ENCODE results near the gene EP400. TPM values are rescaled to one million over a fixed set of nuclear protein-coding genes. Genes with fewer than 3 reads are reported as not detected.

EP400 gene
- total RNA-seq, 1 donor = 20.5 TPM

- Histone ChIP-seq H3K4me3 (ENCODE audit: low read length) (no peak overlapping the region), H3K27me3 (ENCODE audit: insufficient read depth, low read length) (no peaks in the 10 kb centered on the region), H3K9me3 (ENCODE audit: low read depth, low read length) (no peaks in the 10 kb centered on the region), H3K4me1 (ENCODE audit: insufficient read depth, low read length) (no peaks in the 10 kb centered on the region)
These were observed 40.5 kb upstream of the EP400 start for GRCh38 chr12:131909081-131909751.

- H3K27me3 ChIP-seq (ENCODE audit: insufficient read depth, low read length) = no peaks in the 10 kb centered on the region
- H3K4me3 ChIP-seq (ENCODE audit: low read length) = no peak overlapping the region
- no peaks in the 10 kb centered on the region for H3K4me1 ChIP-seq (ENCODE audit: insufficient read depth, low read length)
- H3K9me3 ChIP-seq (ENCODE audit: low read depth, low read length) = no peaks in the 10 kb centered on the region
These were observed 40.0 kb upstream of the EP400 start for GRCh38 chr12:131909752-131910219.

DNA sequence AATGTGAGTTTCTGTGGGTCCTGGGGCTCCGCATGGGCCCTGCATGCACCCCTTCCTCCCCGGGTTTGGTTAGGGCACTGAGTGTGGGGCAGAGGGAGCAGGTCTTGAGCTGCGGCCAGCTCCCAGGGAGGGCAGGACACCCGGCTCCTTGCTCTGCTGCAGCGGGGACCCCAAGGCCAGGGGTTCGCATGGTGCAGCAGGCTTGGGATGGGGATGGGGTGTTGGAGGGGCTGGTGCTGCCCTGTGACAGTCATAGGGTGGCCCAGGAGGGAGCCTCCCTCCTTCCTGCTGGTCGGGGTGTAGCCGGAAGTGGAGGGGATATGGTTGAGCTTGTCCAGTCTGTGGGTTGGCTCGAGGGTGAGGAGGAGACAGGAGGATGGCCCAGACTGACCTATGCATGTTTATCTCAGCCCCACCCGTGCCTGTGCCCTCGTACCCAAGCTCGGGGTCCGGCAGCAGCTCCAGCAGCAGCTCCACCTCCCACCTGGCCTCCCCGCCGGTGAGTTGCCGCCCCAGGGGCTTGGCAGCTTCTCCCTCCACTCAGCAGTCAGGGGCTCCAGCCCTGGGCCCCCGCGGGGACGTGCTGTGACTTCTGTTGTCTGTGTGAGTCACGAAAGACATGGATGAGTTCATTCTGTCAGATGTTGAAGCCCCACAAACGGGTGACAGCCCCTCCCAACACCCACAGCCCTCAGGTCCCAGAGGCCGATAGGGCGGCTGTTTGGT, 39.3 kb upstream of the EP400 start:
- Histone ChIP-seq H3K9me3 (ENCODE audit: low read depth, low read length) (no peaks in the 10 kb centered on the region), H3K27me3 (ENCODE audit: insufficient read depth, low read length) (no peaks in the 10 kb centered on the region), H3K4me3 (ENCODE audit: low read length) (no peak overlapping the region), H3K4me1 (ENCODE audit: insufficient read depth, low read length) (no peaks in the 10 kb centered on the region)

DNA sequence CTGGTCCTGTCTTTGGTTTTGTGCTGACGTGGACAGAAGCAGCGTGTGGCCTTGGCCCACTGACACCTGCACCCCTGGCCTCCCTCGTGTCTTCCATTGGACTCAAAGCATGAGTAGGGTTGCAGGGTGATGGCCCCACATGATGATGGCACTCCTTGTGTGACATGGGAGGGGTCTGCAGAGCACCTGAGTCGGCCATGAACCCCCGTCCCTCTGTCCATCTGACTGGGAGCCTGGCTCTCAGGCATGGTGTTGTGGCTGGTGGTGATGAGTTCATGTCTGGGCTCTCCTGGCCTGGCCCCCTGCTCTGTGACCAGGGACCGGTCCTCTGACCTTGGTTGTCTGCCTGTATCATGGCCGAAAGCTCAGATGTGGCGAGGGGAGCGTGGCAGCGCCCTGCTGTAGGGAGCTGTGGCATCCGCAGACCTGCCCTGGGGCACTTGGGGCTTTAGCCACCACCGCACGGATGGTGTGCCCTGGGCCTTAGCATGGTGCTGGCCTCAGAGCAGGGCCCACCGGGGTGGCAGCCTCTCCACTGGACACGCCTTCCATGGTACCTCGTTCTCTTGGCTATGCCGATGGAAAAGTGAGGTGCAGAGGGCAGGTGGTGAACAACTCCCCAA, 38.6 kb upstream of the EP400 start:
- no peaks in the 10 kb centered on the region for H3K4me1 ChIP-seq (ENCODE audit: insufficient read depth, low read length)
- H3K9me3 ChIP-seq (ENCODE audit: low read depth, low read length) = no peaks in the 10 kb centered on the region
- H3K27me3 ChIP-seq (ENCODE audit: insufficient read depth, low read length) = no peaks in the 10 kb centered on the region
- no peak overlapping the region for H3K4me3 ChIP-seq (ENCODE audit: low read length)

DNA sequence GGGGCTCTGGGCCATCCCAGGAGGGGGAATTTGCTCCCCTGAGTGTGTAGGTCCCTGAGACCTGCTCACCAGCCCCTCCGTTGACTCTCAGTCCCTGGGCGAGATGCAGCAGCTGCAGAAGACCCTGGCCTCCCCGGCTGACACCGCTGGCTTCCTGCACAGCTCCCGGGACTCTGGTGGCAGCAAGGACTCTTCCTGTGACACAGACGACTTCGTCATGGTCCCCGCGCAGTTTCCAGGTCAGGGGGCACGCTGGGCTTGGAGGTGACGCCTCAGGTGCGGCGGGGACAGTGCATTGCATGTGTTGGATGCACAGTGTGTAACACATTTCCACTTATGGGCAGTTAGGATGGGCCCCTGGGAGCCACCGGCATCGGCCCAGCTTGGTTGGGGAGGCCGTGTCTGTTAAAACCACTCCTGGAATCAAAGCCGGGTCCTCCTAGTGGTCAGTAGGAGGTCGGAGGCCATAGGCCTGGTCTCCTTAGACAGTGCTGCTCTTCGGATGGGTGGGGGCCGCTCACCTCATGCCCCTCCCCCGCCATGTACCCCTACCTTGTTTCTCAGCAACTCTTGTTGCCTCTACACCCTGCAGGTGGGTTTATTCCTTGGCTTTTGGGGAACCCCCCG, 37.8 kb upstream of the EP400 start:
- no peaks in the 10 kb centered on the region for H3K9me3 ChIP-seq (ENCODE audit: low read depth, low read length)
- no peaks in the 10 kb centered on the region for H3K27me3 ChIP-seq (ENCODE audit: insufficient read depth, low read length)
- H3K4me1 ChIP-seq (ENCODE audit: insufficient read depth, low read length) = no peaks in the 10 kb centered on the region
- H3K4me3 ChIP-seq (ENCODE audit: low read length) = no peak overlapping the region

DNA sequence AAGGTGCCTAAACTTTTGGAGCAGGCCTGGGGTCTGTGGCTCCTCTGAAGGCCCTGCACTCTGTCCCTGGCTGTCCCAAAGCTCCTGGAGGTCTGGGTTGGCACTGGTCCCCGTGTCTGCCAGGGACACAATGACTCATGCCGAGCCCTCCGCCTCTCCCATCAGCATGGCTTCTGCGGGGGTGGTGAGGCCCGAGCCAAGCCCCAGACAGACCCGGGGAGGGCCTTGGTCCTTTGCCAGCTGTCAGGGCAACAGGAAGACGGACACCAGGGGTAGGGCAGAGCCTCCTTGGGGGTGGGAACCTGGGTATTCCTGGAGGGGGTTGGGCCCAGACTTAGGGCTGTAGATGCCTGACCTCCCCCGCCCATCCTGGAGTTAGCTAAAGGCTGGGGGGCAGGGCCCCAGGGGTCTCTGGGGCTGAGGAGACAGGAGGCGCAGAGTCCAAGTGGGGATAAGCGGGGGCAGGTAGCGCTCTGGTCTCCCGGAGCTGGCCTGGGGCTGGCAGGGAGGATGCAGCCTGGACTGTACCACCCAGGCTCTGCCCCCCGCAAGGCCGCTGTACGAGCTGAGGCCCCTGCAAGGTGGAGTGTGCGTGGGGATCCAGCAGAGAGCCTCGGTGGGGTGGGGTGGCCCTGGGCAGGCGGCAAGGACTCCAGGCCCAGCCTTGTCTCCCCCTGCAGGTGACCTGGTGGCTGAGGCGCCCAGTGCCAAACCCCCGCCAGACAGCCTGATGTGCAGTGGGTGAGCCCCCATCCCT, 37.0 kb upstream of the EP400 start:
- no peaks in the 10 kb centered on the region for H3K4me1 ChIP-seq (ENCODE audit: insufficient read depth, low read length)
- H3K27me3 ChIP-seq (ENCODE audit: insufficient read depth, low read length) = no peaks in the 10 kb centered on the region
- no peak overlapping the region for H3K4me3 ChIP-seq (ENCODE audit: low read length)
- no peaks in the 10 kb centered on the region for H3K9me3 ChIP-seq (ENCODE audit: low read depth, low read length)

- Histone ChIP-seq H3K27me3 (ENCODE audit: insufficient read depth, low read length) (no peaks in the 10 kb centered on the region), H3K9me3 (ENCODE audit: low read depth, low read length) (no peaks in the 10 kb centered on the region), H3K4me3 (ENCODE audit: low read length) (no peak overlapping the region), H3K4me1 (ENCODE audit: insufficient read depth, low read length) (no peaks in the 10 kb centered on the region)
These were observed 36.1 kb upstream of the EP400 start for GRCh38 chr12:131913666-131914065.

DNA sequence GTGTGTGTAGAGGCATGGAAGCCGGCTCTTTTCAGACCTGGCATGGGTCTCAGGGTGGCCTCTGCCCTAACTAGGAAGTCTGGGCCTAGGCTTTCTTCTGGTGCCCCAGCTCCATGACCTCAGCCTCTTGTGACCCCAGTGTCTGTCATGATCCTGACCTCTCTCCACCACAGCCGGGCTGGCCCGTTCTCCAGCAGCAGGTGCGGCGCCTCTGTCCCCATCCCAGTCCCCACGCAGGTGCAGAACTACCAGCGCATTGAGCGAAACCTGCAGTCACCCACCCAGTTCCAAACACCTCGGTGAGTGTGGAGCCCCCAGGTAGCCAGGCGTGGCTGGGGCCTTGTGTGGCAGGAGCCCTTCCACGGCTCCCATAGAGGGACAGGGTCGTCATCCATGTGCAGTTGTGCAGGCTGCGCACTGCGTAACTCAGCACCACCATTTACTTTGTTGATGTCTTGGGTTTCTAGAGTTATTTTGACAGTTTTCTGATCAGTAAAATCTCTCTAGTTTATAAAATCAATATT, 35.5 kb upstream of the EP400 start:
- H3K9me3 ChIP-seq (ENCODE audit: low read depth, low read length) = no peaks in the 10 kb centered on the region
- H3K4me1 ChIP-seq (ENCODE audit: insufficient read depth, low read length) = no peaks in the 10 kb centered on the region
- H3K27me3 ChIP-seq (ENCODE audit: insufficient read depth, low read length) = no peaks in the 10 kb centered on the region
- H3K4me3 ChIP-seq (ENCODE audit: low read length) = no peak overlapping the region

GRCh38 chr12:131915000-131915689, 34.6 kb upstream of the EP400 start:
- no peaks in the 10 kb centered on the region for H3K27me3 ChIP-seq (ENCODE audit: insufficient read depth, low read length)
- H3K4me1 ChIP-seq (ENCODE audit: insufficient read depth, low read length) = no peaks in the 10 kb centered on the region
- no peaks in the 10 kb centered on the region for H3K9me3 ChIP-seq (ENCODE audit: low read depth, low read length)
- no peak overlapping the region for H3K4me3 ChIP-seq (ENCODE audit: low read length)

DNA sequence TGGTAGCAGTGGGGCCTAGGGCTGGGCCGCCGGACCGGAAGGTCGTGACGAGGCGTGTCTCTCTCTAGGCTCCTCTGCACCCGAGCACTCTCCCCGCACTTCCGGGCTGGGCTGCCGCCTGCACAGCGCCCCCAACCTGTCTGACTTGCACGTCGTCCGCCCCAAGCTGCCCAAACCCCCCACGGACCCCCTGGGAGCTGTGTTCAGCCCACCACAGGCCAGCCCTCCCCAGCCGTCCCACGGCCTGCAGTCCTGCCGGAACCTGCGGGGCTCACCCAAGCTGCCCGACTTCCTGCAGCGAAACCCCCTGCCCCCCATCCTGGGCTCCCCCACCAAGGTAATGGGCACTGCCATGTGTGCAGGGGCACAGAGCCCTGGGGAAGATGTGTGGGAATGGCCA, 33.9 kb upstream of the EP400 start:
- Histone ChIP-seq H3K4me3 (ENCODE audit: low read length) (no peak overlapping the region), H3K9me3 (ENCODE audit: low read depth, low read length) (no peaks in the 10 kb centered on the region), H3K27me3 (ENCODE audit: insufficient read depth, low read length) (no peaks in the 10 kb centered on the region), H3K4me1 (ENCODE audit: insufficient read depth, low read length) (no peaks in the 10 kb centered on the region)

- no peaks in the 10 kb centered on the region for H3K9me3 ChIP-seq (ENCODE audit: low read depth, low read length)
- H3K27me3 ChIP-seq (ENCODE audit: insufficient read depth, low read length) = no peaks in the 10 kb centered on the region
- no peak overlapping the region for H3K4me3 ChIP-seq (ENCODE audit: low read length)
- no peaks in the 10 kb centered on the region for H3K4me1 ChIP-seq (ENCODE audit: insufficient read depth, low read length)
These were observed 33.2 kb upstream of the EP400 start for GRCh38 chr12:131916306-131917138.

GRCh38 chr12:131917139-131917710, 32.5 kb upstream of the EP400 start:
- H3K4me3 ChIP-seq (ENCODE audit: low read length) = no peak overlapping the region
- H3K9me3 ChIP-seq (ENCODE audit: low read depth, low read length) = no peaks in the 10 kb centered on the region
- no peaks in the 10 kb centered on the region for H3K27me3 ChIP-seq (ENCODE audit: insufficient read depth, low read length)
- H3K4me1 ChIP-seq (ENCODE audit: insufficient read depth, low read length) = no peaks in the 10 kb centered on the region

DNA sequence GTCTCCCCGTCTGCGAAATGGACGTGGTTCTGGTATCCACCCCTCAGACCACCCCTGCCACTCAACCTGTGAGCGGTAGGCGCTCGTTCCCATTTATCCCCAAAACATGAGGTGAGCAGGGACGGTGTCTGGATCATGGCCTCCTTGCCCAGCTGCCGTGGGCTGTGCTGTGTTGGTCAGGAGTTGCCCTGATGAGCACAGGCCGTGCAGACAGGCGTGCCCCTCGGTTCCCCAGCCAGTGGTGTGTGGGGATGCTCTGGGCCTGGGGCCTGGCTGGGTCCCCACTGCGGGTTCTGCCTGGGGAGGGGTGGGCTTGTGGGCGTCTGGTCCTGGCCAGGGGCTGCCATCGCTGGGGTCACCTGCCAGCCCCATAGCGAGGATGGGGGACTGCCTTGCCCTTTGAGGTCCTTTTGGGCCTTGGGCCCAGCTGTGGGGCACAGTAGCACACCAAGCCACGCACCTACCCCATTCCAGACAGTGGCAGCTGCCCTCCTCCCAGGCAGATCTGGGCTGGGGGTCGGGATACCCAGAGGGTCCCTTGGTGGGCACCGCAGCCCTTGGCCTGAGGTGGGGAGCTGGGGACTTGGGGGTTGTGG, 31.9 kb upstream of the EP400 start:
- Histone ChIP-seq H3K4me3 (ENCODE audit: low read length) (no peak overlapping the region), H3K9me3 (ENCODE audit: low read depth, low read length) (no peaks in the 10 kb centered on the region), H3K4me1 (ENCODE audit: insufficient read depth, low read length) (no peaks in the 10 kb centered on the region), H3K27me3 (ENCODE audit: insufficient read depth, low read length) (no peaks in the 10 kb centered on the region)

Measured in mononuclear cell (primary cell).